ENCODE measurements around the gene TERT. TPM values are rescaled to one million over a fixed set of nuclear protein-coding genes. Genes with fewer than 3 reads are reported as not detected.

Gene TERT
- total RNA-seq, 4 donors from 2014 or later: not detected

DNA sequence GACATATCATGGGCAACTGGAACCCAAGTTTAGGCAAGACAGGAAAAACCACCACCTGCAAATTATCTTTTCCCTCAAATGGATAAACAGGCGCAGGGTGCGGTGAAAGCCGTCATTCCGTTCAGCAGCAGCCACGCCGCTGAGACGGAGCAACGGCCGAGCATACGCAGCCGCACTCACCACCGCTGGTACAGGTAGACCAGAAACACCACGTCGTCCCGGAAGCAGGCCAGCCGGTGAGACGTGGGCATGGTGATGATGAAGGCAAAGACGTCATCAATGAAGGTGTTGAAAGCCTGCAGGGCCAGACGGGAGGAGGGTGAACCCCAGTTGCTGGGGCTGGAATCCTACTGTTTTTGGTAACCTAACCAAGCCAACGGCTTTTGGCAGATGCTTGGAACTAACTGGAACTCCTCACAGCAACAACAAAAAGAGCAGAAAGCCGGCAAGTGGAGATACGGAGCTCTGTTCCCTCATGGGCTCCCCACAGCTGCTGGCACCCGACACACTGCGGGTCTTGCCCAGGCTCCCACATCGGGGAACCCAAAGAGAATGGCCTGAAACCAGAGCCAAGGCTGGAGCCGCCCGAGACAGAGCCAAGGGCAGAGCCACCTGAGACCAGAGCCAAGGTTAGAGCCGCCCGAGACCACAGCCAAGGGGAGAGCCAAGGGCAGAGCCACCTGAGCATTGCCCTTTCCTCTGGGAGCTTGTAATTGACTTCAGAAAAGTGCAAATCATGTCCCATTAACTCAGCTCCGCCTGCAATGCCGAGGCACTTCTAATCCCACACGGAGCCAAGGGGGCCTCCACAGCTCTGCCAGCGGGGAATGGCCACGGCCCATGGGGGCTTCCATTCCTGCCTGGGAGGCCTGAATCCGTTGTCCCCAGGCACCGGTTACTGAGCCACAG lies 25.8 kb upstream of the TERT start:
- Histone ChIP-seq H3K4me3 (no peak overlapping the region), H3K27ac (no peak overlapping the region), H3K4me1 (peaks cover 3 to 18% (median 13%) of the 10 kb centered on the region in 4 donors), H3K9me3 (no peaks in the 10 kb centered on the region), H3K27me3 (no peaks in the 10 kb centered on the region), H3K36me3 (peaks cover 0 to 62% (median 32%) of the 10 kb centered on the region in 4 donors)
- TF ChIP-seq CTCF (IDR thresholded peaks at IDR 0.05) (no peak), EP300 (IDR thresholded peaks at IDR 0.05; ENCODE audit: low read depth) (no peak), POLR2A (IDR thresholded peaks at IDR 0.05) (no peak), POLR2AphosphoS5 (IDR thresholded peaks at IDR 0.05) (no peak)
- no peak for DNase-seq
- in situ Hi-C loops (cut with MboI; ENCODE audit: low pct_ligation_motif_present in 1 of 4, low pct_unique_long_range_greater_than_20kb in 1 of 4, low sequenced_read_pairs in 3 of 4) (no loop called here), intact Hi-C loops (cut with DNase I; ENCODE audit: low total_unique reads) (no loop called here)
- 48 to 94% methylated on average over 16 to 35 of the region's 36 CpGs for WGBS, 2 donors (ENCODE audit: low coverage in 1 of 2)

DNA sequence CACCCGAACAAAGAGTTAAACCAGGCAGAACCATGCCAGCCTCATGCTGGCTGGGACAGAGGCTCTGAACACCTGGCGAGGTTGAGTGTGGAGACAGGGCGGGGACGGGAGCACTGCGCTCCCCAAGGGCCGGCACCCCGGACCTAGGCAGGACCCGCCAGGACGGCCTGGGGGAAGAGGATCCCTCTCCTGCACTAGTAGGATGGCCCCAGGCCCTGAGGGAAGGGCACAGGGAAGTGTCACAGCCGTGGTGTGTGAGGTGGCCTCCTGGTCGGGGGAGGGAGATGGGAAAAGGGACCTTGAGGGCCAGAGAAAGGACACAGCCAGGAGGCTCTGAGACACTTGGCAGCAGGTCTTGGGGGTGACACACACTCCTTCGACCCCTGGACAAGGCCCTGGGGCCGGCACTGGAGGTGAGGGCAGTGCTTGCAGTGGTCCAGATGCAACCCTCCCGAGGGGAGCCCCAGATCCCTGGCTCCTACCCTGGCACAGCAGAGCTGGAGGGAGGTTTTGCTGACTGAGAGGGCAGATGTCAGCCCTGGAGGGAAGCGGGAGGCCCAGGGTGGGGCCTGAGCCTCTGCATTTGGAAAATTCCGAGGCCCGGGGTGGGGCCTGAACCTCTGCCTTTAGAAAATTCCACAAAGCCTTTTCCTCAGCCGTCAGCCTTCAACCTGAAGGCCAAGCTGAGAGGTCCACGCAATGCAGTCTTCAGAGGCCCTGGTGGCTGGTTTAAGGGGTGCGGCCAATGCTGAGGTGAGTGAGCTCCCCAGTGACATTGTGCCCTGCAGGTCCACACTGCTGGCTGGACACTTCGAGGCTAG lies 24.8 kb upstream of the TERT start:
- H3K27ac ChIP-seq: peak overlapping the region in 2 of 4 donors; percentile 11 to 41
- H3K4me3 ChIP-seq: no peak overlapping the region
- TF ChIP-seq EP300 (IDR thresholded peaks at IDR 0.05; ENCODE audit: low read depth) (no peak), POLR2A (IDR thresholded peaks at IDR 0.05) (no peak), CTCF (IDR thresholded peaks at IDR 0.05) (no peak), POLR2AphosphoS5 (IDR thresholded peaks at IDR 0.05) (no peak)
- H3K36me3 ChIP-seq: peaks cover 0 to 55% (median 27%) of the 10 kb centered on the region in 4 donors
- intact Hi-C loops (cut with DNase I; ENCODE audit: low total_unique reads) (no loop called here), in situ Hi-C loops (cut with MboI; ENCODE audit: low pct_ligation_motif_present in 1 of 4, low pct_unique_long_range_greater_than_20kb in 1 of 4, low sequenced_read_pairs in 3 of 4) (no loop called here)
- WGBS, 2 donors (ENCODE audit: low coverage in 1 of 2): 70% methylated on average over 20 of the region's 21 CpGs; no CpG with 5 or more reads in 1 of the 2 donors
- no peaks in the 10 kb centered on the region for H3K27me3 ChIP-seq
- no peak for DNase-seq
- H3K9me3 ChIP-seq: no peaks in the 10 kb centered on the region
- H3K4me1 ChIP-seq: peaks cover 3 to 28% (median 22%) of the 10 kb centered on the region in 4 donors

GRCh38 chr5:1318659-1319251 lies 23.9 kb upstream of the TERT start:
- Histone ChIP-seq H3K27me3 (no peaks in the 10 kb centered on the region), H3K36me3 (peaks cover 0 to 46% (median 21%) of the 10 kb centered on the region in 4 donors), H3K27ac (peak overlapping the region in 1 of 4 donors; percentile 41), H3K4me3 (no peak overlapping the region), H3K9me3 (no peaks in the 10 kb centered on the region), H3K4me1 (peaks cover 3 to 30% (median 22%) of the 10 kb centered on the region in 4 donors)
- DNase-seq: peak; percentile 69
- intact Hi-C loops (cut with DNase I; ENCODE audit: low total_unique reads) (no loop called here), in situ Hi-C loops (cut with MboI; ENCODE audit: low pct_ligation_motif_present in 1 of 4, low pct_unique_long_range_greater_than_20kb in 1 of 4, low sequenced_read_pairs in 3 of 4) (no loop called here)
- TF ChIP-seq CTCF (IDR thresholded peaks at IDR 0.05) (no peak), POLR2AphosphoS5 (IDR thresholded peaks at IDR 0.05) (no peak), POLR2A (IDR thresholded peaks at IDR 0.05) (no peak), EP300 (IDR thresholded peaks at IDR 0.05; ENCODE audit: low read depth) (no peak)
- 93% methylated on average over 29 of the region's 29 CpGs; no CpG with 5 or more reads in 1 of the 2 donors for WGBS, 2 donors (ENCODE audit: low coverage in 1 of 2)
